Endodermal cell (in vitro differentiated cells): Measurements from ENCODE around the gene TTC9. TPM values are rescaled to one million over a fixed set of nuclear protein-coding genes. Genes with fewer than 3 reads are reported as not detected.

Experiments
- DNase-seq: peaks from one replicate; pipeline ENCODE4 v3.0.0-alpha.2; 2017
- H3K27ac ChIP-seq: 2 replicates; pipeline ENCODE4 v1.5.1; 2013; ENCODE audit warnings: mild to moderate bottlenecking, low read depth, low read length, moderate library complexity
- H3K27me3 ChIP-seq: 2 replicates; pipeline ENCODE4 v1.6.1; 2013; ENCODE audit warnings: mild to moderate bottlenecking, low read length, moderate library complexity; ENCODE audit not compliant: insufficient read depth, control insufficient read depth, poor library complexity, severe bottlenecking
- H3K36me3 ChIP-seq: 2 replicates; pipeline ENCODE4 v1.7.0; 2013; ENCODE audit warnings: mild to moderate bottlenecking, low read length, moderate library complexity; ENCODE audit not compliant: control insufficient read depth, insufficient read depth
- H3K4me1 ChIP-seq: one replicate; pipeline ENCODE4 v1.7.0; 2013; ENCODE audit warnings: low read length; ENCODE audit not compliant: control insufficient read depth, insufficient read depth
- H3K4me3 ChIP-seq: 2 replicates; pipeline ENCODE4 v1.5.1; 2013; ENCODE audit warnings: mild to moderate bottlenecking, low read length, moderate library complexity
- H3K9ac ChIP-seq: 2 replicates; pipeline ENCODE4 v1.6.1; 2013; ENCODE audit warnings: mild to moderate bottlenecking, low read length, moderate library complexity; ENCODE audit not compliant: poor library complexity, severe bottlenecking; ENCODE audit errors: extremely low read depth
- H3K9me3 ChIP-seq: 2 replicates; pipeline ENCODE4 v1.6.1; 2013; ENCODE audit warnings: mild to moderate bottlenecking, low read length, moderate library complexity; ENCODE audit not compliant: control insufficient read depth
- H3K27ac Mint-ChIP-seq: 2 replicates; pipeline ENCODE4 v1.8.0; 2020; ENCODE audit warnings: mixed read lengths
- H3K27me3 Mint-ChIP-seq: 2 replicates; pipeline ENCODE4 v1.8.0; 2021; ENCODE audit warnings: mild to moderate bottlenecking, mixed read lengths; ENCODE audit not compliant: insufficient read depth
- H3K36me3 Mint-ChIP-seq: 2 replicates; pipeline ENCODE4 v1.8.0; 2020; ENCODE audit warnings: low read depth, mixed read lengths
- H3K4me1 Mint-ChIP-seq: 2 replicates; pipeline ENCODE4 v1.8.0; 2020; ENCODE audit warnings: mixed read lengths
- H3K4me3 Mint-ChIP-seq: 2 replicates; pipeline ENCODE4 v1.8.0; 2020; ENCODE audit warnings: mild to moderate bottlenecking, moderate library complexity, mixed read lengths
- H3K9me3 Mint-ChIP-seq: 2 replicates; pipeline ENCODE4 v1.8.0; 2020; ENCODE audit warnings: mild to moderate bottlenecking, mixed read lengths
- WGBS, 2 experiments: methylation state at CpG; one replicate each; pipeline versions ENCODE4 v1.1.5 to v1.1.7; 2013; ENCODE audit warnings: missing lambda C conversion rate in 2 of 2, mixed read lengths in 1 of 2; ENCODE audit not compliant: insufficient coverage in 1 of 2, insufficient read length in 1 of 2; 5-methylcytosine and 5-hydroxymethylcytosine counted together
- total RNA-seq, 2 donors: library from RNA; stranded (reverse); fragmentation: NEBNext Ultra II Directional in 1 of 2; extraction: Animal tissue kit (Norgen Biotek cat#: 25700) in 1 of 2; gene quantifications; 2 replicates in 1 of 2; 3 replicates in 1 of 2; pipeline ENCODE4 v1.2.1, GENCODE V29; 2021
- TF ChIP-seq, protein P1 (sequence below): fragments of 200-600 bp; sonication (generic); conservative IDR thresholded peaks from 2 replicates; pipeline ENCODE4 v1.5.0; 2021; ENCODE audit warnings: antibody characterized with exemption, mild to moderate bottlenecking

TTC9 gene
- total RNA-seq, 2 donors from 2014 or later: 9.4 to 11.6 TPM

DNA sequence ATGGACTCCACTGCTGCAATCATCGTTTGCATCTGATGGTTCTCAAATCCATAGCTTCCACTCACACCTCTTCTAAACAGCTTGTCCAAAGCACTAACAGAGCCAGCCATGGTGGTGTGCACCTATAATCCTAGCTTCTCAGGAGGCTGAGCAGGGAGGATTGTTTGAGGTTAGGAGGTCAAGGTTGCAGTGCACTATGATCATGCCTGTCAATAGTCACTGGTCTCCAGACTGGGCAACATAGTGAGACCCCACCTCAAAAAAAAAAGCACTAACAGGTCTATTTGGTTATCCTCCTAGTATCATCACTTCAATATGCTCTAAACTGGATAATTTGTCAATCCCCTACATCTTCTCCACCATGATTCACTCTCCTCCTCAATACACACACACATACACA lies 63.2 kb downstream of the TTC9 start:
- H3K4me1 ChIP-seq: peaks cover 7% of the 10 kb centered on the region
- H3K4me3 ChIP-seq: no peak overlapping the region
- no peak overlapping the region for H3K9ac ChIP-seq
- H3K36me3 ChIP-seq: no peaks in the 10 kb centered on the region
- Mint-ChIP-seq H3K36me3 (no peaks in the 10 kb centered on the region), H3K27me3 (no peaks in the 10 kb centered on the region), H3K4me3 (no peak overlapping the region), H3K27ac (no peak overlapping the region), H3K4me1 (peaks cover 27% of the 10 kb centered on the region), H3K9me3 (no peaks in the 10 kb centered on the region)
- H3K9me3 ChIP-seq: no peaks in the 10 kb centered on the region
- 91 to 100% methylated on average over 1 of the region's 1 CpG for WGBS, 2 experiments
- DNase-seq: no peak
- TF ChIP-seq, protein P1, sequence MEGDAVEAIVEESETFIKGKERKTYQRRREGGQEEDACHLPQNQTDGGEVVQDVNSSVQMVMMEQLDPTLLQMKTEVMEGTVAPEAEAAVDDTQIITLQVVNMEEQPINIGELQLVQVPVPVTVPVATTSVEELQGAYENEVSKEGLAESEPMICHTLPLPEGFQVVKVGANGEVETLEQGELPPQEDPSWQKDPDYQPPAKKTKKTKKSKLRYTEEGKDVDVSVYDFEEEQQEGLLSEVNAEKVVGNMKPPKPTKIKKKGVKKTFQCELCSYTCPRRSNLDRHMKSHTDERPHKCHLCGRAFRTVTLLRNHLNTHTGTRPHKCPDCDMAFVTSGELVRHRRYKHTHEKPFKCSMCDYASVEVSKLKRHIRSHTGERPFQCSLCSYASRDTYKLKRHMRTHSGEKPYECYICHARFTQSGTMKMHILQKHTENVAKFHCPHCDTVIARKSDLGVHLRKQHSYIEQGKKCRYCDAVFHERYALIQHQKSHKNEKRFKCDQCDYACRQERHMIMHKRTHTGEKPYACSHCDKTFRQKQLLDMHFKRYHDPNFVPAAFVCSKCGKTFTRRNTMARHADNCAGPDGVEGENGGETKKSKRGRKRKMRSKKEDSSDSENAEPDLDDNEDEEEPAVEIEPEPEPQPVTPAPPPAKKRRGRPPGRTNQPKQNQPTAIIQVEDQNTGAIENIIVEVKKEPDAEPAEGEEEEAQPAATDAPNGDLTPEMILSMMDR: no peak
- no peak overlapping the region for H3K27ac ChIP-seq
- H3K27me3 ChIP-seq: no peaks in the 10 kb centered on the region

DNA sequence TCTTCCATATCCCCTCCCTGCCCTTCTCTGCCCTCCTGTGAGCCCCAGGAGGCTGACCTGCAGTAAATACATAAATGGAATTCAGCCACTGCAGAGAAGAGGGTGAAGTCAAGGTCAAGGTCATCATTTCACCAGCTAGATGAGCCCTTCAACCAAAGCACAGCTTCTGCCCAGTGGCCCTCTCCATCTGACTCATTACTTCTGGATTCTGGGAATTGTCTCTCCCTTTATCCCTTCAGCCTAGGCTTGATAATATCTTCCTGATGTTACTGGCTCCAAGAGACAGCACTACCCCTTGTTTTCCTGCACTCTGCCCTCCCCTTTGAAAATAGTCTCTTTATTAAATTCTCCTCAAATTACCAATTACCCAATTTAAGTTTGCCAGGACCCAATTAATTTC lies 64.5 kb downstream of the TTC9 start:
- DNase-seq: no peak
- Histone ChIP-seq H3K4me3 (no peak overlapping the region), H3K27me3 (no peaks in the 10 kb centered on the region), H3K4me1 (peaks cover 7% of the 10 kb centered on the region), H3K9ac (no peak overlapping the region), H3K27ac (no peak overlapping the region), H3K36me3 (no peaks in the 10 kb centered on the region), H3K9me3 (no peaks in the 10 kb centered on the region)
- peaks cover 30% of the 10 kb centered on the region for H3K4me1 Mint-ChIP-seq
- H3K27ac Mint-ChIP-seq: no peak overlapping the region
- no peaks in the 10 kb centered on the region for H3K27me3 Mint-ChIP-seq
- no peak overlapping the region for H3K4me3 Mint-ChIP-seq
- H3K36me3 Mint-ChIP-seq: no peaks in the 10 kb centered on the region
- TF ChIP-seq, protein P1: no peak
- H3K9me3 Mint-ChIP-seq: no peaks in the 10 kb centered on the region

DNA sequence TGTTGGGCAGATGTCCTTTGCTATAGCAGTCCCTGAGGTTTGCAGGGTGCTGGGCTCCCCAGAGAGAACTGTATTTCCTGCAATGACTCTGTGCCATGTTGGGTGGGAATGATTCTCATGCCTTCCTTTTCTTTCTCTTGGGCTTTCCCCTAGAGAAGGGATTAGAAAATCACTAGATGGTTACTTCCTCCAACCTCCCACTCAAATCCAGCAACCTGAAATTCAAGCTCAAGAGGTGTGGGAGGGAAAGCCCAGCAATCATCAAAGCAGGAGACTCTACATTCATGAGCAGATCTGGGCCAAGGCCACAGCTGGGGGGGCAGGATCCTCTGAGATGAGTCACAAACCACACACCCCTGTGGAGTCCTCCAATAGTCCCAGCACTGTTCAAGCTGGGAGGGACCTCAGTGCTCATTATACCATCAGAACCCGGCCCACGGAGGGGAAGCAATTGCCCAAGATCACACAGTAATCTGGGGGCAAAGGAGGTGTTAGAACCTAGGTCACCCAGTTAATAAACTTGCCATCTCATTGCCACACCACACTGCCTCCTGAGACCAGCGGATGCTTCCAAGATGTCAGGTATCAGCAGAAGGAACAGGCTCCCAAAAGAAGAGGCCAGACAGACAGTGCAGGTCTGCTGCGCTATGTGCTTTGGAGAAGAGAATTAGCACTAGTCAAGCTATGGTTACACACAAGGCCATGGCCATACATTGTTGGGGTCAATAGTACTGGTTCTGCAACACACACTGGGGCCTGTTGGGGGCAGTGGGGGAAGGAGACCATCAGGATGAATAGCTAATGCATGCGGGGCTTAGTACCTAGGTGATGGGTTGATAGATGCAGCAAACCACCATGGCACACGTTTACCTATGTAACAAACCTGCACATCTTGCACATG lies 65.7 kb downstream of the TTC9 start:
- peaks cover 30% of the 10 kb centered on the region for H3K4me1 Mint-ChIP-seq

More for the DNA sequence above, 65.7 kb downstream of the TTC9 start:
- Histone ChIP-seq H3K4me1 (peaks cover 7% of the 10 kb centered on the region), H3K4me3 (no peak overlapping the region), H3K9me3 (no peaks in the 10 kb centered on the region), H3K36me3 (no peaks in the 10 kb centered on the region), H3K9ac (no peak overlapping the region), H3K27me3 (no peaks in the 10 kb centered on the region), H3K27ac (no peak overlapping the region)
- H3K27ac Mint-ChIP-seq: no peak overlapping the region
- H3K9me3 Mint-ChIP-seq: no peaks in the 10 kb centered on the region
- TF ChIP-seq, protein P1: peak; percentile 43
- WGBS, 2 experiments: 80 to 83% methylated on average over 2 to 6 of the region's 6 CpGs
- H3K27me3 Mint-ChIP-seq: no peaks in the 10 kb centered on the region
- H3K4me3 Mint-ChIP-seq: no peak overlapping the region
- peak; percentile 74 for DNase-seq
- no peaks in the 10 kb centered on the region for H3K36me3 Mint-ChIP-seq
